ENCODE results near the gene LAMA2. TPM values are rescaled to one million over a fixed set of nuclear protein-coding genes. Genes with fewer than 3 reads are reported as not detected.

The LAMA2 gene
- total RNA-seq, 4 donors from 2014 or later: 61.5 to 154 (median 103) TPM

GRCh38 chr6:128886706-128887105 is 3.8 kb downstream of the LAMA2 start:
- no peak for DNase-seq
- Histone ChIP-seq H3K4me1 (no peaks in the 10 kb centered on the region), H3K27ac (peak overlapping the region in 1 of 2 donors; percentile 80), H3K9me3 (no peaks in the 10 kb centered on the region), H3K36me3 (no peaks in the 10 kb centered on the region), H3K27me3 (no peaks in the 10 kb centered on the region), H3K4me3 (peak overlapping the region in 1 of 2 donors; percentile 56)
- intact Hi-C loops (cut with DNase I; ENCODE audit: low total_unique reads): no loop called here
- TF ChIP-seq, protein P1, sequence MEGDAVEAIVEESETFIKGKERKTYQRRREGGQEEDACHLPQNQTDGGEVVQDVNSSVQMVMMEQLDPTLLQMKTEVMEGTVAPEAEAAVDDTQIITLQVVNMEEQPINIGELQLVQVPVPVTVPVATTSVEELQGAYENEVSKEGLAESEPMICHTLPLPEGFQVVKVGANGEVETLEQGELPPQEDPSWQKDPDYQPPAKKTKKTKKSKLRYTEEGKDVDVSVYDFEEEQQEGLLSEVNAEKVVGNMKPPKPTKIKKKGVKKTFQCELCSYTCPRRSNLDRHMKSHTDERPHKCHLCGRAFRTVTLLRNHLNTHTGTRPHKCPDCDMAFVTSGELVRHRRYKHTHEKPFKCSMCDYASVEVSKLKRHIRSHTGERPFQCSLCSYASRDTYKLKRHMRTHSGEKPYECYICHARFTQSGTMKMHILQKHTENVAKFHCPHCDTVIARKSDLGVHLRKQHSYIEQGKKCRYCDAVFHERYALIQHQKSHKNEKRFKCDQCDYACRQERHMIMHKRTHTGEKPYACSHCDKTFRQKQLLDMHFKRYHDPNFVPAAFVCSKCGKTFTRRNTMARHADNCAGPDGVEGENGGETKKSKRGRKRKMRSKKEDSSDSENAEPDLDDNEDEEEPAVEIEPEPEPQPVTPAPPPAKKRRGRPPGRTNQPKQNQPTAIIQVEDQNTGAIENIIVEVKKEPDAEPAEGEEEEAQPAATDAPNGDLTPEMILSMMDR (IDR thresholded peaks at IDR 0.05): no peak
- TF ChIP-seq POLR2A (IDR thresholded peaks at IDR 0.05): no peak

DNA sequence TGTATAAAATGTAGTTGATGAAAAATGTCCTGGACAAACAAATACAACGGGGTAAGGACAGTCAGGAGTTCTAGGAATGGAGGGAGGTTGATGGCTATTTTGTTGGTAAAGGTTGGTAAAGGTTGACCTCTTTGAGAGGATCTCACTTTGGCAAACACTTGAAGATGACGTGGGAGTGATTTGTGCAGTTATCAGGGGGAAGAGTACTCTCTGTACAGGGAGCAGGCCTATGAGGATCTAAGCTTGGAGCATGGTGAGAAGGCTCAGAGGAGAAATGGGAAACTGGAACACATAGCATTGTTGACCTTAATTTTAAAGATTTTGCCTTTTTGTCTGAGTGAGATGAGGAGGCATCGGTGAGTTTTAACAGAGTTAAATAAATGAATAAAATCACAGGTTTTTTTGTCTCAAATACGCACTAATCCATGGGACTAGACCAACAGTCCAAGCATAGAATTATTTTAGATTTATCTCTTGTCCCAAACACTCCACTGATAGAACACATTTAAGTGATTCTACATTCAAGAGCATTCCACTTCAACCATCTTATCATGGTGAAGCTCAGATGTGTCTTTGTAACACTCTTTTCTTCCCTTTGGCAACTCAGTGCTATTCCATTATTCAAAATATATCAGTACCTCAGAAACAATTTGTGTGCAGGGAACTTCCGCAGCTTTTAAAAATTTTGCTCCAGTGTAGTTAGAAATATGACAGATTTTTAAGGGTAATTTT is 5.7 kb downstream of the LAMA2 start:
- Histone ChIP-seq H3K9me3 (no peaks in the 10 kb centered on the region), H3K4me1 (no peaks in the 10 kb centered on the region), H3K4me3 (no peak overlapping the region), H3K36me3 (no peaks in the 10 kb centered on the region), H3K27me3 (no peaks in the 10 kb centered on the region), H3K27ac (no peak overlapping the region)
- TF ChIP-seq POLR2A (IDR thresholded peaks at IDR 0.05): no peak
- TF ChIP-seq, protein P1 (IDR thresholded peaks at IDR 0.05): no peak
- intact Hi-C loops (cut with DNase I; ENCODE audit: low total_unique reads): no loop called here
- no peak for DNase-seq

GRCh38 chr6:128889870-128890269 is 6.9 kb downstream of the LAMA2 start:
- Histone ChIP-seq H3K36me3 (no peaks in the 10 kb centered on the region), H3K9me3 (no peaks in the 10 kb centered on the region), H3K27ac (no peak overlapping the region), H3K4me3 (no peak overlapping the region), H3K27me3 (no peaks in the 10 kb centered on the region), H3K4me1 (no peaks in the 10 kb centered on the region)
- no peak for TF ChIP-seq POLR2A (IDR thresholded peaks at IDR 0.05)
- TF ChIP-seq, protein P1 (IDR thresholded peaks at IDR 0.05): no peak
- intact Hi-C loops (cut with DNase I; ENCODE audit: low total_unique reads): no loop called here
- DNase-seq: no peak

DNA sequence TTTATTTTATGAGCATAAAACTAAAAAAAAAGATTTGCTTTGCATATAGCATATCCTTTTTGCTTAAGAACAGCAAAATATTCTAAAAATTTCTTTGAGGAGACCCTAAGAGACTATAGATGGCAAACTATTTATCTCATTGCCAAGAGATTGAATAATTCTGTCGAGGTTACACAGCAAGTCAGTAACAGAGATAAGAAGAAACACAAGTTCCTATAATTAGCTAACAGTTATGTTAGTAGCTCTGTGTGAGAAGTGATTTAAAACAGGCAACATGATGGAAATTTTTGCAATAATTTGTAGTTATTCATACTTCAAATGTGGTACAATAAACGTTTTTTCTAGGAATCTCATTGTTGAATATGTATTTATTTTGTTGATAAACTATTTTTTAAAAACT is 9.1 kb downstream of the LAMA2 start:
- DNase-seq: no peak
- TF ChIP-seq POLR2A (IDR thresholded peaks at IDR 0.05): no peak
- TF ChIP-seq, protein P1 (IDR thresholded peaks at IDR 0.05): no peak
- intact Hi-C loops (cut with DNase I; ENCODE audit: low total_unique reads): no loop called here

DNA sequence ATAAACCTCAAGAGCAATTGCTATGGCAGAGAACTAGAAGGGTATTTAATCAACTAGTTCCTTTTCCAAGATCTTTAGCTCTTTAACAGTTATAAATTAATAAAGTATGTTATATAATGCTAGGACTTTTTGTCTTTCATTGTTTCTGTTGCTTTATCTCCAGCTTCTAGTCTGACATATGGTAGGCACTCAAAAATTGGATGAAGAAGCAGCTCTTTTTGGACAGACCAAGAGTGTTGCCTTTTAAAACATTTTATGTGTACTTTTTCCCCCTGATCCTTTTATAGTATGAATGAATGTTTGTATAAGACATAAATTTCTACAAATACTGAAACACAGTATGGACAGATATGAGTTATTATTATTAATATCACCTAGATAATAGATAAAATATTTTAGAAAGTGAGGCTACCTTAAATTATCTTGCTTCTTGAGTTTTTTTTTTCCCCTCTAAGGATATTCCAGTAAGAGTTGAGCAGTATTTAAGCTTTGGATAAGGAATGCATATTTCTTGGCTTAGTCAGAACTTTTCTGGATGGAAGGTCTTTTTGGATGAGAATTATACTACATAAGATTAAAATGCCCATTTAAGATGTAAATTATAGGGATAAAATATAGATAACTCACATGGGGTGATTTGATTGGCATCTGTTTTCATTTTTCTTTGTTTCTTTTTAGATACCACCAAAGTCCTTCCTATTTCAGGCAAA is 16.6 kb downstream of the LAMA2 start:
- DNase-seq: no peak
- H3K27ac ChIP-seq: no peak overlapping the region

More for the DNA sequence above, 9.1 kb downstream of the LAMA2 start:
- H3K27ac ChIP-seq: no peak overlapping the region
- H3K4me1 ChIP-seq: no peaks in the 10 kb centered on the region
- H3K27me3 ChIP-seq: no peaks in the 10 kb centered on the region
- H3K36me3 ChIP-seq: no peaks in the 10 kb centered on the region
- no peaks in the 10 kb centered on the region for H3K9me3 ChIP-seq
- no peak overlapping the region for H3K4me3 ChIP-seq

More for the DNA sequence above, 16.6 kb downstream of the LAMA2 start:
- Histone ChIP-seq H3K36me3 (no peaks in the 10 kb centered on the region), H3K9me3 (no peaks in the 10 kb centered on the region), H3K4me1 (no peaks in the 10 kb centered on the region), H3K27me3 (no peaks in the 10 kb centered on the region), H3K4me3 (no peak overlapping the region)
- TF ChIP-seq, protein P1 (IDR thresholded peaks at IDR 0.05): no peak
- intact Hi-C loops (cut with DNase I; ENCODE audit: low total_unique reads): no loop called here

All from uterus (tissue), 4 donors.